C4-2B (cell line): ENCODE data around the gene CTDSP2.

ENCODE experiments used
- ZFX ChIP-seq: fragments of 450-650 bp; IDR thresholded peaks from 2 replicates; pipeline ENCODE4 v1.6.1; 2017
- TF ChIP-seq, protein P1 (sequence below): fragments of 450-650 bp; conservative IDR thresholded peaks from 2 replicates; pipeline ENCODE4 v1.5.1; 2017; ENCODE audit warnings: mild to moderate bottlenecking

DNA sequence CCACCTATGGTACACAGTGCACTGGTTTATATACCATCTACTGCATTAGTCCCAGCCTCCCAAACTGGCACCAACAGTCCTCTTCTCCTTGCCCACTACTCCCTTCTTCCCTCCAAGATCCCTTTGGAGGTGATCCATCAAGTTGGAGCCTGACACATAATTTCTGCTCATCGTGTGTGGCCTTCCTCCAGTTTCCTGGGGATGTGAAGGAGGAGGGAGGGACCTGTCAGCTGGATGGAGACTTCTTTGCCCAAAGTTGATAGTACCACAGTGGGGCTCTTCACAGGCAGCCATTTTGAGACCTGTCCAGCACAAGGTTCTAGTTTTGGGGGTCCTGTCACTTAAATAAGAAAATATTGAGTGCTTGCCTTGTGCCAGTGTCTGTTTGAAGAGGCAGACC lies 17.1 kb upstream of the CTDSP2 start:
- TF ChIP-seq, protein P1, sequence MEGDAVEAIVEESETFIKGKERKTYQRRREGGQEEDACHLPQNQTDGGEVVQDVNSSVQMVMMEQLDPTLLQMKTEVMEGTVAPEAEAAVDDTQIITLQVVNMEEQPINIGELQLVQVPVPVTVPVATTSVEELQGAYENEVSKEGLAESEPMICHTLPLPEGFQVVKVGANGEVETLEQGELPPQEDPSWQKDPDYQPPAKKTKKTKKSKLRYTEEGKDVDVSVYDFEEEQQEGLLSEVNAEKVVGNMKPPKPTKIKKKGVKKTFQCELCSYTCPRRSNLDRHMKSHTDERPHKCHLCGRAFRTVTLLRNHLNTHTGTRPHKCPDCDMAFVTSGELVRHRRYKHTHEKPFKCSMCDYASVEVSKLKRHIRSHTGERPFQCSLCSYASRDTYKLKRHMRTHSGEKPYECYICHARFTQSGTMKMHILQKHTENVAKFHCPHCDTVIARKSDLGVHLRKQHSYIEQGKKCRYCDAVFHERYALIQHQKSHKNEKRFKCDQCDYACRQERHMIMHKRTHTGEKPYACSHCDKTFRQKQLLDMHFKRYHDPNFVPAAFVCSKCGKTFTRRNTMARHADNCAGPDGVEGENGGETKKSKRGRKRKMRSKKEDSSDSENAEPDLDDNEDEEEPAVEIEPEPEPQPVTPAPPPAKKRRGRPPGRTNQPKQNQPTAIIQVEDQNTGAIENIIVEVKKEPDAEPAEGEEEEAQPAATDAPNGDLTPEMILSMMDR: no peak
- TF ChIP-seq ZFX: no peak
